ENCODE measurements around the gene OCA2.

The OCA2 gene

DNA sequence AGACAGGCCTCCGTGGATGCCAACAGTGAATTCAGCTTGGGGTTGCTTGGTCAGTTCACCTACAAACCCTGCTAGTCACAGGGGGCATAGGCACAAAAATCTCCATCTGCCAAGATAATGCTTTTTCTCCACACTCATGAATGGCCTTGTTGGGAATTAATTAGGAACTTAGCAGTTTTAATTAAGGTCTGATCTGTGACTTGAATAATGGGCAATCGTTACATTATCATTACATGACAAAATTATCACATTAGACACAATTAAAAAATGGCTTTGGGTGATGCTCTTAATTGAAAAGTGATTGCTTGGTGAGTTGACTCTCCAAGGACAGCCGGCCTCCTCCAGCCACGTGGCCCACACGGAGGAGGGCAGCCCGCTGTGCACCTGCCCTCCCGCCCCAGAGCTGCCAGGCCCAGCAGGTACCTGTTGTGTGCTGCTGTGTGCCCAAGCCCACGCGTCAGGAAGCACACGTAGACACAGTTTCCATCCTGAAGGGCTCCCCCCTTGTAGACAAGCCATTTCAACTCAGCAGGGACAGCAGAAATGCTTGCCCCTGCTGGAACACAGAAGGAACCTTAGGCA lies 274.2 kb downstream of the OCA2 start:
- Histone ChIP-seq H2AFZ (ENCODE audit: low read depth, low read length, severe bottlenecking) (no peak overlapping the region), H4K20me1 (ENCODE audit: low read depth, low read length) (no peaks in the 10 kb centered on the region), H3F3A (ENCODE audit: insufficient read depth) (no peaks in the 10 kb centered on the region), H3K36me3 (ENCODE audit: low read length) (no peaks in the 10 kb centered on the region), H3K27ac (ENCODE audit: low read depth, low read length) (no peak overlapping the region), H3K27me3 (ENCODE audit: low read length) (no peaks in the 10 kb centered on the region), H3K9ac (ENCODE audit: low read length) (no peak overlapping the region), H3K9me3 (ENCODE audit: insufficient read depth, low read length) (no peaks in the 10 kb centered on the region), H3K9me2 (replicated peaks; ENCODE audit: insufficient read depth, low read length) (no peaks in the 10 kb centered on the region), H3K4me2 (ENCODE audit: low read depth, low read length, poor library complexity, severe bottlenecking) (no peak overlapping the region), H3K4me3 (ENCODE audit: insufficient read depth, low read length, poor library complexity, severe bottlenecking) (no peak overlapping the region), H3K79me2 (ENCODE audit: insufficient read depth, low read length) (no peaks in the 10 kb centered on the region)
- no peak for TF ChIP-seq EZH2phosphoT487 (conservative IDR thresholded peaks at IDR 0.05; ENCODE audit: low read length)
- TF ChIP-seq, protein P1, sequence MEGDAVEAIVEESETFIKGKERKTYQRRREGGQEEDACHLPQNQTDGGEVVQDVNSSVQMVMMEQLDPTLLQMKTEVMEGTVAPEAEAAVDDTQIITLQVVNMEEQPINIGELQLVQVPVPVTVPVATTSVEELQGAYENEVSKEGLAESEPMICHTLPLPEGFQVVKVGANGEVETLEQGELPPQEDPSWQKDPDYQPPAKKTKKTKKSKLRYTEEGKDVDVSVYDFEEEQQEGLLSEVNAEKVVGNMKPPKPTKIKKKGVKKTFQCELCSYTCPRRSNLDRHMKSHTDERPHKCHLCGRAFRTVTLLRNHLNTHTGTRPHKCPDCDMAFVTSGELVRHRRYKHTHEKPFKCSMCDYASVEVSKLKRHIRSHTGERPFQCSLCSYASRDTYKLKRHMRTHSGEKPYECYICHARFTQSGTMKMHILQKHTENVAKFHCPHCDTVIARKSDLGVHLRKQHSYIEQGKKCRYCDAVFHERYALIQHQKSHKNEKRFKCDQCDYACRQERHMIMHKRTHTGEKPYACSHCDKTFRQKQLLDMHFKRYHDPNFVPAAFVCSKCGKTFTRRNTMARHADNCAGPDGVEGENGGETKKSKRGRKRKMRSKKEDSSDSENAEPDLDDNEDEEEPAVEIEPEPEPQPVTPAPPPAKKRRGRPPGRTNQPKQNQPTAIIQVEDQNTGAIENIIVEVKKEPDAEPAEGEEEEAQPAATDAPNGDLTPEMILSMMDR (IDR thresholded peaks at IDR 0.05; ENCODE audit: insufficient read depth, low read length, poor library complexity, severe bottlenecking) = no peak

DNA sequence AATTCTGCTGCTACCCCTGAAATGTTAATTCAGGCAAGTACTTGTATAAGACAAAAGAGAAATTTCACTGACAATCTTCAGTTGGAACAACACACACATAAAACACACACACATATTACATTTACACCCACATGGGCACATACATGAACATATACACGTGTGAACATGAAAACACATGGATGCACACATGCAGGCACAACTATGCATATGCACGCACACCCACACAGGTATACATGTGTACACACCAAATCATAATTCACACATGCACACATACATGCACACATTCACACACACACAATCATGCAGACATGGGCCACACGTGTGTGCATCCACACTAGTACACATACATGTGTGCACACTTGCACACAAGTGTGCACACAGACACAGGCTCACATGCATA lies 277.8 kb downstream of the OCA2 start:
- H3K9me2 ChIP-seq (replicated peaks; ENCODE audit: insufficient read depth, low read length) = no peaks in the 10 kb centered on the region
- H3K9me3 ChIP-seq (ENCODE audit: insufficient read depth, low read length) = no peaks in the 10 kb centered on the region
- no peaks in the 10 kb centered on the region for H3F3A ChIP-seq (ENCODE audit: insufficient read depth)
- H4K20me1 ChIP-seq (ENCODE audit: low read depth, low read length) = no peaks in the 10 kb centered on the region
- H3K4me3 ChIP-seq (ENCODE audit: insufficient read depth, low read length, poor library complexity, severe bottlenecking) = no peak overlapping the region
- no peak overlapping the region for H3K9ac ChIP-seq (ENCODE audit: low read length)
- H3K27me3 ChIP-seq (ENCODE audit: low read length) = no peaks in the 10 kb centered on the region
- H3K4me2 ChIP-seq (ENCODE audit: low read depth, low read length, poor library complexity, severe bottlenecking) = no peak overlapping the region
- TF ChIP-seq EZH2phosphoT487 (conservative IDR thresholded peaks at IDR 0.05; ENCODE audit: low read length) = no peak
- TF ChIP-seq, protein P1 (IDR thresholded peaks at IDR 0.05; ENCODE audit: insufficient read depth, low read length, poor library complexity, severe bottlenecking) = no peak
- H2AFZ ChIP-seq (ENCODE audit: low read depth, low read length, severe bottlenecking) = no peak overlapping the region
- H3K36me3 ChIP-seq (ENCODE audit: low read length) = no peaks in the 10 kb centered on the region
- H3K79me2 ChIP-seq (ENCODE audit: insufficient read depth, low read length) = no peaks in the 10 kb centered on the region
- H3K27ac ChIP-seq (ENCODE audit: low read depth, low read length) = no peak overlapping the region

DNA sequence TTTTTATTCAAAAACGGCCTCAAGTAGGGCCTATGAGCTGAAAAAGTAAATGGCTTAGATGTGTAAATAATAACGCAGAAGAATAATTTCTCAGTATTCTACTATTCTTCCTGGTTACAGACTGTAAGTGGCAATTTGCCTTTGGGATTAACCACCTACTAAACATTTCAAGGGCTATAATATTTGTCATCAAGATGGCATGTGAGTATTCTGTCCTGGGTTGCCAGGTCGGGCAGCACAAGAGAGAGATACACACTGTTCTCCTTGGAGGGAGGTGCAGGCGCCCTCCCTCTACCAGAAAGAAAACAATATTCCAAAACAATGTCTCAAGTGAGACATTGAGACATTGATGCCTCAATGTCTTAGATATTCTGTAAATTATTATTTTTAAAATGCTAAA lies 278.4 kb downstream of the OCA2 start:
- no peak overlapping the region for H3K4me3 ChIP-seq (ENCODE audit: insufficient read depth, low read length, poor library complexity, severe bottlenecking)
- no peak overlapping the region for H3K9ac ChIP-seq (ENCODE audit: low read length)
- no peak overlapping the region for H3K27ac ChIP-seq (ENCODE audit: low read depth, low read length)
- H3K27me3 ChIP-seq (ENCODE audit: low read length) = no peaks in the 10 kb centered on the region
- no peak overlapping the region for H2AFZ ChIP-seq (ENCODE audit: low read depth, low read length, severe bottlenecking)
- H3K4me2 ChIP-seq (ENCODE audit: low read depth, low read length, poor library complexity, severe bottlenecking) = no peak overlapping the region
- no peaks in the 10 kb centered on the region for H3K36me3 ChIP-seq (ENCODE audit: low read length)
- TF ChIP-seq, protein P1 (IDR thresholded peaks at IDR 0.05; ENCODE audit: insufficient read depth, low read length, poor library complexity, severe bottlenecking) = no peak
- no peak for TF ChIP-seq EZH2phosphoT487 (conservative IDR thresholded peaks at IDR 0.05; ENCODE audit: low read length)
- H4K20me1 ChIP-seq (ENCODE audit: low read depth, low read length) = no peaks in the 10 kb centered on the region
- H3K9me3 ChIP-seq (ENCODE audit: insufficient read depth, low read length) = no peaks in the 10 kb centered on the region
- H3K9me2 ChIP-seq (replicated peaks; ENCODE audit: insufficient read depth, low read length) = no peaks in the 10 kb centered on the region
- H3F3A ChIP-seq (ENCODE audit: insufficient read depth) = no peaks in the 10 kb centered on the region
- no peaks in the 10 kb centered on the region for H3K79me2 ChIP-seq (ENCODE audit: insufficient read depth, low read length)
